HFF-Myc (cell line): ENCODE data around the gene FGF18.

Experiments
- DNase-seq: peaks from one replicate; pipeline ENCODE4 v3.0.0-alpha.2; 2011; ENCODE audit warnings: low read depth; ENCODE audit errors: extremely low read depth
- H3K4me3 ChIP-seq: replicated peaks from 2 replicates; pipeline ENCODE4 v1.5.1; 2011; ENCODE audit warnings: low read depth, mild to moderate bottlenecking, control low read depth, low read length
- CTCF ChIP-seq: IDR thresholded peaks from 2 replicates; pipeline ENCODE4 v1.5.1; 2012; ENCODE audit warnings: mild to moderate bottlenecking, low read depth, low read length, control low read depth; ENCODE audit errors: missing control alignments

FGF18 gene

GRCh38 chr5:171420431-171421241 is 1.2 kb downstream of the FGF18 start:
- peak; percentile 30 for DNase-seq
- no peak for TF ChIP-seq CTCF
- H3K4me3 ChIP-seq = no peak overlapping the region

- no peak for TF ChIP-seq CTCF
- no peak overlapping the region for H3K4me3 ChIP-seq
- DNase-seq = no peak
Observed at GRCh38 chr5:171421331-171422262, 2.1 kb downstream of the FGF18 start.

- H3K4me3 ChIP-seq = no peak overlapping the region
- TF ChIP-seq CTCF = no peak
- DNase-seq = no peak
Observed at GRCh38 chr5:171422495-171422894, 3.0 kb downstream of the FGF18 start.

GRCh38 chr5:171422902-171423663 is 3.6 kb downstream of the FGF18 start:
- no peak for TF ChIP-seq CTCF
- no peak overlapping the region for H3K4me3 ChIP-seq
- no peak for DNase-seq

GRCh38 chr5:171424726-171425125 is 5.3 kb downstream of the FGF18 start:
- no peak overlapping the region for H3K4me3 ChIP-seq
- DNase-seq = no peak
- no peak for TF ChIP-seq CTCF

- no peak for DNase-seq
- no peak overlapping the region for H3K4me3 ChIP-seq
- no peak for TF ChIP-seq CTCF
Observed at GRCh38 chr5:171425596-171426244, 6.3 kb downstream of the FGF18 start.
